ENCODE measurements around the gene PLA2G2F. TPM values are rescaled to one million over a fixed set of nuclear protein-coding genes. Genes with fewer than 3 reads are reported as not detected.

PLA2G2F gene
- total RNA-seq, 1 donor from 2014 or later = not detected

- Mint-ChIP-seq H3K36me3 (ENCODE audit: low read depth) (no peaks in the 10 kb centered on the region), H3K27ac (ENCODE audit: unreplicated experiment) (no peak overlapping the region), H3K9me3 (peaks cover 3% of the 10 kb centered on the region), H3K27me3 (ENCODE audit: low read depth) (peaks cover 26% of the 10 kb centered on the region), H3K4me3 (no peak overlapping the region), H3K4me1 (peaks cover 12% of the 10 kb centered on the region)
- DNase-seq (ENCODE audit: low read depth, low spot score) = no peak
- TF ChIP-seq CTCF (conservative IDR thresholded peaks at IDR 0.05) = no peak
These were observed 43.9 kb downstream of the PLA2G2F start for GRCh38 chr1:20183035-20183434.

DNA sequence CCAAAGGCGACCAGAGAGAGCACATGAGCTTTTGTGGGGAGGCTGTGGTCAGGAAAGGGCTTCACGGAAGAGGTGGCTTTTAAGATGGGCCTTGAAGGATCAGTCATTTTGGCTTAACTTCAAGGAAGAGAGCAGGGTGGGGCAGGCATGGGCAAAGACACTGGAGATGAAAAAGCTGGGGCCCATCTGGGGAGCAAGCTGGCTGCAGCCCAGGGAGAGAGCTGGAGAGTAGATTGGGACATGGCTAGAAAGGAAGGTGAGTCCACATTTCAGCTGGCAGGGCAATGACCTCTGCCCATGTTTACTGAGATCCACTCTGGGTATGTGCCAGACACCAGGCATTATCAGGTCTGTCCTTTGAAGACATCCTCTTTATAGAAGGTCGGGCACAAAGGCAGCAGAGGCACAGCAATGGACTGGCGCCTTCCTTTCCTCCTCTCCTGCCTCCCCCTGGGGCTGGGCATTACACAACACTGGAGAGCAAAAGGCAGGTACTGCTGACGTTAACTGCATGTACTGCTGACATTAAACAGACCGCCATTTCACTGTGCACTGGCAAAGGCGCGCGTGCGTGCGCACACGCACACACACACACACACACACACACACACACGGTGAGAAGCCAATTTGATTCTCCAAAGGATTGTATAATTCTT lies 44.6 kb downstream of the PLA2G2F start:
- H3K36me3 Mint-ChIP-seq (ENCODE audit: low read depth) = no peaks in the 10 kb centered on the region
- H3K9me3 Mint-ChIP-seq = peaks cover 3% of the 10 kb centered on the region
- peak overlapping the region; percentile 71 for H3K4me3 Mint-ChIP-seq
- peaks cover 25% of the 10 kb centered on the region for H3K27me3 Mint-ChIP-seq (ENCODE audit: low read depth)
- TF ChIP-seq CTCF (conservative IDR thresholded peaks at IDR 0.05) = no peak
- H3K4me1 Mint-ChIP-seq = peaks cover 12% of the 10 kb centered on the region
- no peak for DNase-seq (ENCODE audit: low read depth, low spot score)
- no peak overlapping the region for H3K27ac Mint-ChIP-seq (ENCODE audit: unreplicated experiment)

- Mint-ChIP-seq H3K27ac (ENCODE audit: unreplicated experiment) (no peak overlapping the region), H3K4me1 (peaks cover 12% of the 10 kb centered on the region), H3K9me3 (peaks cover 3% of the 10 kb centered on the region), H3K36me3 (ENCODE audit: low read depth) (no peaks in the 10 kb centered on the region), H3K27me3 (ENCODE audit: low read depth) (peaks cover 24% of the 10 kb centered on the region), H3K4me3 (peak overlapping the region; percentile 71)
- no peak for DNase-seq (ENCODE audit: low read depth, low spot score)
- TF ChIP-seq CTCF (conservative IDR thresholded peaks at IDR 0.05) = no peak
These were observed 45.4 kb downstream of the PLA2G2F start for GRCh38 chr1:20184481-20184900.

DNA sequence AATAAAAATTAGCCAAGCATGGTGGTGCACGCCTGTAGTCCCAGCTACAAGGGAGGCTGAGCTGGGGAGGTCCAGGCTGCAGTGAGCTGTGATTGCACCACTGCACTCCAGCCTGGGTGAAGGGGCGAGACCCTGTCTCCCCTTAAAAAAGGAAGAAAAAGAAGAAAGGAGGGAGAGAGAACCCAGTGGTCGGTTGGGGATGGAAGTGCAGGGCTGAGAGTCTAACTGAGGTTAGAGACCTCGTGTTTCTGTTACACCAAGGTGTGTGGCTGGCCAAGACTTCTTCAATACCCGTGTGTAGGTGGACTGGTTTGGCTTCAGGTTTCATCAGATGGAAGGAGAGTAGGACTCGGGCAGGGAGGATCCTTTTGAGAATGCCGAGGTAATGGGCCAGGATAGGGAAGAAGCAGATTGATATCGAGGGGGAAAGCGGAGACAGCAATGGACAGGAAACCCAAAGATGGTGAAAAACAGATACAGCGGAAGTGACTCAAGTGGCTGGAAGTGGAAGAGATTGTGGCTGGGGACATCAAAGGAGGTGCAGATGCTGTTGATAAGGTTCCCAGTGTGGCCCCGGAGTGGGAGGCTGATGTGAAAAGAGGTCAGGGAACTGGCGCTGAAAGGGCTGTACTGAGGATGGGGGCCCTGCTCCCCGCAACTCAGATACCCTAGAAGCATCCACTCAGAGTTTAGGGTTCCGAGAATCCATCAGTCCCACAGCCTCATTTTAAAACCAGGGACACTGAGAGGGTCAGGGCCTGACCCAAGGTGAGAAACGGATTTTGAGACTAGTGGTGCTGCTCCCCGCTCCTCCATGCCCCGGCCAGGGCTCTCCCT lies 46.1 kb downstream of the PLA2G2F start:
- H3K4me1 Mint-ChIP-seq = peaks cover 12% of the 10 kb centered on the region
- peak overlapping the region; percentile 35 for H3K27ac Mint-ChIP-seq (ENCODE audit: unreplicated experiment)

More for the DNA sequence above, 46.1 kb downstream of the PLA2G2F start:
- Mint-ChIP-seq H3K9me3 (no peaks in the 10 kb centered on the region), H3K36me3 (ENCODE audit: low read depth) (no peaks in the 10 kb centered on the region), H3K27me3 (ENCODE audit: low read depth) (peaks cover 24% of the 10 kb centered on the region), H3K4me3 (peak overlapping the region; percentile 71)
- no peak for TF ChIP-seq CTCF (conservative IDR thresholded peaks at IDR 0.05)
- DNase-seq (ENCODE audit: low read depth, low spot score) = no peak

Measured in neural crest cell (in vitro differentiated cells).